ENCODE measurements around the gene VPS45. TPM values are rescaled to one million over a fixed set of nuclear protein-coding genes. Genes with fewer than 3 reads are reported as not detected.
A peak's percentile ranks its signal among the peaks of the same experiment; 100 is the strongest.

The VPS45 gene
- total and polyA plus RNA-seq, 2 of the 13 experiments (the other 11 are each of a cell fraction or from before 2014, with no cell fraction given) = 15.2 to 25.2 TPM

- Histone ChIP-seq H3K4me1 (ENCODE audit: insufficient read depth, low read length) (peaks cover 36% of the 10 kb centered on the region), H3K27ac (ENCODE audit: extremely low read length, insufficient read depth, low read length) (peak overlapping the region; percentile 61), H3K79me2 (ENCODE audit: insufficient read depth, low read length) (no peaks in the 10 kb centered on the region), H3K9ac (ENCODE audit: insufficient read depth, low read depth, low read length) (no peak overlapping the region), H3K27me3 (ENCODE audit: control insufficient read depth in 1 of 2, insufficient read depth in 2 of 2, low read length in 2 of 2) (no peaks in the 10 kb centered on the region), H3K36me3 (replicated peaks in 1 of 2; ENCODE audit: control insufficient read depth in 1 of 2, insufficient read depth in 2 of 2, low read length in 2 of 2) (no peaks in the 10 kb centered on the region), H3K4me3 (replicated peaks in 1 of 3; ENCODE audit: insufficient read depth in 1 of 3, low read depth in 2 of 3, low read length in 3 of 3) (no peak overlapping the region), H3K4me2 (ENCODE audit: low read depth, low read length) (peak overlapping the region; percentile 67), H4K20me1 (ENCODE audit: insufficient read depth, low read length) (no peaks in the 10 kb centered on the region), H3K9me3 (ENCODE audit: low read length) (no peaks in the 10 kb centered on the region), H2AFZ (ENCODE audit: low read length) (no peak overlapping the region)
- FAIRE-seq (no peak), DNase-seq (ENCODE audit: low spot score) (no peak), ATAC-seq (peak; percentile 69)
- intact Hi-C loops (cut with micrococcal nuclease; ENCODE audit: unreplicated experiment) = loop anchor here (1.0 to 5.0 kb wide), 2 partner anchors 9 to 43 kb away; no protein-coding TSS in a partner anchor
- WGBS (ENCODE audit: low lambda C conversion rate) = 23% methylated on average over 2 of the region's 2 CpGs
- CTCF ChIA-PET (ENCODE audit: low intra/inter-chr PET ratio, low total read pairs) = no interaction called here
- in situ Hi-C loops (cut with HindIII; ENCODE audit: extremely low pct_ligation_motif_present, low pct_unique_long_range_greater_than_20kb) = no loop called here
- BruUV-seq (replicated peaks) = TSS peak; percentile 99
- POLR2A ChIA-PET = interaction anchor here (1.0 to 5.0 kb wide), 5 partner anchors 8 to 134 kb away, joined by 3 to 58 read pairs (median 7); partner anchors contain the start of genes OTUD7B and VPS45
- TF ChIP-seq ZNF136 (CRISPR knock-in tag; IDR thresholded peaks at IDR 0.05; ENCODE audit: low read depth) = no peak
Observed at GRCh38 chr1:150020711-150021110, 46.9 kb upstream of the VPS45 start.

- Histone ChIP-seq H3K4me3 (replicated peaks in 1 of 3; ENCODE audit: insufficient read depth in 1 of 3, low read depth in 2 of 3, low read length in 3 of 3) (peak overlapping the region in 1 of 3 experiments; percentile 12; a peak in 1 of 6 replicates), H3K9ac (ENCODE audit: insufficient read depth, low read depth, low read length) (peak overlapping the region; percentile 41; the same call in 1 of the 2 replicates), H4K20me1 (ENCODE audit: insufficient read depth, low read length) (no peaks in the 10 kb centered on the region), H3K79me2 (ENCODE audit: insufficient read depth, low read length) (no peaks in the 10 kb centered on the region), H3K36me3 (replicated peaks in 1 of 2; ENCODE audit: control insufficient read depth in 1 of 2, insufficient read depth in 2 of 2, low read length in 2 of 2) (no peaks in the 10 kb centered on the region), H3K27me3 (ENCODE audit: control insufficient read depth in 1 of 2, insufficient read depth in 2 of 2, low read length in 2 of 2) (no peaks in the 10 kb centered on the region), H3K9me3 (ENCODE audit: low read length) (no peaks in the 10 kb centered on the region), H3K4me1 (ENCODE audit: insufficient read depth, low read length) (peaks cover 36% of the 10 kb centered on the region), H3K27ac (ENCODE audit: extremely low read length, insufficient read depth, low read length) (peak overlapping the region; percentile 61), H3K4me2 (ENCODE audit: low read depth, low read length) (peak overlapping the region; percentile 67), H2AFZ (ENCODE audit: low read length) (no peak overlapping the region)
- DNase-seq (ENCODE audit: low spot score) (peak; percentile 95), ATAC-seq (peak; percentile 98), FAIRE-seq (peak; percentile 97)
- intact Hi-C loops (cut with micrococcal nuclease; ENCODE audit: unreplicated experiment) = loop anchor here (1.0 to 5.0 kb wide), 2 partner anchors 10 to 44 kb away; no protein-coding TSS in a partner anchor
- in situ Hi-C loops (cut with HindIII; ENCODE audit: extremely low pct_ligation_motif_present, low pct_unique_long_range_greater_than_20kb) = no loop called here
- BruUV-seq (replicated peaks) = no TSS peak
- ChIA-PET CTCF (ENCODE audit: low intra/inter-chr PET ratio, low total read pairs) (no interaction called here), POLR2A (interaction anchor here (1.0 to 5.0 kb wide), 5 partner anchors 9 to 134 kb away, joined by 3 to 58 read pairs (median 7); partner anchors contain the start of genes OTUD7B and VPS45)
- 3% methylated on average over 5 of the region's 5 CpGs for WGBS (ENCODE audit: low lambda C conversion rate)
- TF ChIP-seq SNAPC5 (CRISPR knock-in tag; IDR thresholded peaks at IDR 0.05; ENCODE audit: borderline replicate concordance) (no peak), RNF219 (CRISPR knock-in tag; IDR thresholded peaks at IDR 0.05) (no peak), HNF1B (CRISPR knock-in tag; IDR thresholded peaks at IDR 0.05) (peak; percentile 53; the same call in 1 of the 2 replicates), CCDC6 (CRISPR knock-in tag; IDR thresholded peaks at IDR 0.05) (no peak), ZNF766 (CRISPR knock-in tag; IDR thresholded peaks at IDR 0.05; ENCODE audit: borderline replicate concordance) (no peak), TBP (CRISPR knock-in tag; IDR thresholded peaks at IDR 0.05) (no peak), ZFP90 (CRISPR knock-in tag; IDR thresholded peaks at IDR 0.05; ENCODE audit: borderline replicate concordance) (0 out of 2 replicates have a peak, but pooled peaks have one; percentile 53), HNF4G (IDR thresholded peaks at IDR 0.05; ENCODE audit: borderline replicate concordance, low read depth, low read length) (peak; percentile 71; the same call in 1 of the 2 replicates), HNF4G (CRISPR knock-in tag; IDR thresholded peaks at IDR 0.05; ENCODE audit: borderline replicate concordance, low read depth) (no peak), PHF21A (CRISPR knock-in tag; IDR thresholded peaks at IDR 0.05) (peak; percentile 79), ZBTB20 (CRISPR knock-in tag; IDR thresholded peaks at IDR 0.05; ENCODE audit: borderline replicate concordance, low read depth) (no peak), LBX2 (CRISPR knock-in tag; IDR thresholded peaks at IDR 0.05; ENCODE audit: borderline replicate concordance) (no peak)
Observed at GRCh38 chr1:150021191-150021694, 46.3 kb upstream of the VPS45 start.

Data from HepG2 (cell line).